ENCODE measurements around the gene ACKR2. TPM values are rescaled to one million over a fixed set of nuclear protein-coding genes. Genes with fewer than 3 reads are reported as not detected.

Gene ACKR2
- total RNA-seq, 2 experiments from 2014 or later = 2.8 to 2.9 TPM

DNA sequence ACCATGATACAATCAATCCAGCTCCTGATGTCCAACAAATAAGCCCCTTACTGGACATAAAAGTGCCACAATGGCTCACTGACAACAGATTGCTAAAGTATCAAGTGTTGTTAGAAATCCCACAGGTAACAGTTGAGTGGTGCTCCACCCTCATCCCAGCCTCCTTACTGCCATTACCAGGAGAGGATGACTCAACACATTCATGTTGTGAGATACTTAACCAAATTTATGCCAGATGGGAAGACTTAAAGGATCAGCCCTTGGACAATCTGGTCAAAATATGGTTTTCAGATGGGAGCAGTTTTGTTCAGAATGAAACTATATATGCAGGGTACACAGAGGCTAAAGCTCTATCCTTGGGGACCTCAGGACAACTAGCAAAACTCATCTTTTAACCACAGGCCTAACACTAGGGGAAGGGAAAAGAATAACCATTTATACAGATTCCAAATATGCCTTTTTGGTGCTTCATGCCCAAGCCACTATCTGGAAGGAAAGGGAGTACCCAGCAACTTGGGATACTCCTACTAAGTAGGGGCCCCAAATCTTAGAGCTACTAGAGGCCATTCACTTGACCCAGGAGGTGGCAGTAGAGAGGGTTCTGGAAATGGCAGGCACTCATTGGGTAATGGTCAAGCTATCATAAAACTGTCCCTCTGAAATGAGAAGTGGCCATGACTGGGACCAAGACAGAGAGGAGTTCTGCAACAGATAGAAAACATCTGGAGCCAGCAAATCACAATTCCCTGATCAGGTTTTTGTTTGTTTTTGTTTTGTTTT, 89.8 kb downstream of the ACKR2 start:
- Mint-ChIP-seq H3K27ac (no peak overlapping the region), H3K9me3 (peaks cover under 1% of the 10 kb centered on the region), H3K36me3 (peaks cover 1% of the 10 kb centered on the region), H3K27me3 (peaks cover 5% of the 10 kb centered on the region), H3K4me1 (peaks cover 3% of the 10 kb centered on the region), H3K4me3 (no peak overlapping the region)
- DNase-seq = no peak

DNA sequence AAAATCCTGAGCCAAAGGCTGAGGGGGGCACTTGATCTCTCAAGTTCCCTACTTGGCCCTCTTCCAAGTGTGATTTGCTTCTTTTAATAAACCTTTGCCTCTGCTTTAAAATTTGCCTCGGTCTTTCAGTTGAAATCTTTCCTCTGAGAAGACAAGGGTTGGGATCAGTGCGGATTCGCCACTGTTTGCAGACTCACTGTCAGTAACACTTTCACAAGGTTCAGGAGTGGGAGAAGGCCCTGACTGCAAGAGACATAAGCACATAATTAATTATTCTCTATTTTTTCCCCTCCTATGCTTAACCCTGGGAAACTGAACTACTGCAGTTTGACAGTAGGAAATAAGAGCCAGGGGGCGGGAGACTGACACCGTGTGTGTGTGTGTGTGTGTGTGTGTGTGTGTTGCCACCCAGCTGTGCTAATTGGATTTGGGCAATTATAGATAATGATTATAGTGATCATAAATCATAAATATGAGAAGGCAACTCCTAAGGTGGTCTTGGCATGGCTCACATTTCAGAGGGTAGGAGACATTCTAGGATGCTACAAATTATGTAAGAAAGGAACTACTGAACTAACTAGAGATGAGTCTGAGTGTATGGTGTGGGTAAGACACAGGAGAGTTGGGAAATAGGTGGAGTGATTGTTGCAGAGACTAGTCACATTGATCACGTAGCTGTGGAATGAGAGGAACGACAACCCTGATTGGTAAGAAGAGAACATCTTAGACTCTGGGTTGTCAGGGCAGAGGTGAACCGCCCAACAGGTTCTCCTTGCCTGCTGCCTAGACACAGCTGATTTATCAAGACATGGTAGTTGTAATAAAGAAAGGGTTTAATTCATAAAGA, 91.2 kb downstream of the ACKR2 start:
- Mint-ChIP-seq H3K4me1 (peaks cover 1% of the 10 kb centered on the region), H3K9me3 (peaks cover 4% of the 10 kb centered on the region), H3K36me3 (peaks cover 5% of the 10 kb centered on the region), H3K27ac (no peak overlapping the region), H3K4me3 (no peak overlapping the region), H3K27me3 (peaks cover 10% of the 10 kb centered on the region)
- DNase-seq = no peak

DNA sequence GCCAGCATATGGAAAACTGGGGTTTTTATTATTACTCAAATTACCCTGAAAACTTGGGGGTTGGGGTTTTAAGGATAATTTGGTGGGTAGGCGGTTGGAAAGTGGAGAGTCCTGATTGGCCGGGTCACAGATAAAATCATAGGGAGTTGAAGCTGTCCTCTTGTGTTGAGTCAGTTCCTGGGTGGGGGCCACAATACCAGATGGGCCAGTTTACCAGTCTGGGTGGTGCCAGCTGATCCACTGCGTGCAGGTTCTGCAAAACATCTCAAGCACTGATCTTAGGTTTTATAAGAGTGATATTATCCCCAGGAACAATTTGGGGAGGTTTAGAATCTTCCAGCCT, 91.8 kb downstream of the ACKR2 start:
- Mint-ChIP-seq H3K27me3 (peaks cover 14% of the 10 kb centered on the region), H3K4me3 (no peak overlapping the region), H3K27ac (no peak overlapping the region), H3K36me3 (peaks cover 8% of the 10 kb centered on the region), H3K4me1 (peaks cover 4% of the 10 kb centered on the region), H3K9me3 (peaks cover 4% of the 10 kb centered on the region)
- DNase-seq = no peak

DNA sequence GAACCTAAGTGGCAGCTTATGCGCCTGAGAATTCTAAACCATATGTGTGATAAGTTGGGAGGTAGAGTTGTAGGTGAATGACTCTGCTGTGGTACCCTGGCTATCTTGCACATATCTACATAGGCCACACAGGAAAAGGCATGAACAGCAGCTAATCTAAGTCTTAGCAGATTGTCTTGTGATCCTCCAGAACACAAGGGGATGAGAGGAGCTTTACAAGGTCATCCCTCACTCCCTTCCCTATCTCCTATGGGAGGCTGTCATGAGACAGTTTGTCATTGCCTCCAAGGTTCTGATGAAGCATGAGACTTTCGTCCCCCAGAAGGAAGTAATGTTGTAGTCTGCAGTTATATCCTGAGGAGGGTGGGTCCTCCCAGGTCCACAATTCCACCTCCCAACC, 93.0 kb downstream of the ACKR2 start:
- no peak overlapping the region for H3K27ac Mint-ChIP-seq
- peaks cover 18% of the 10 kb centered on the region for H3K27me3 Mint-ChIP-seq
- H3K4me3 Mint-ChIP-seq = no peak overlapping the region
- peaks cover 13% of the 10 kb centered on the region for H3K4me1 Mint-ChIP-seq
- no peak for DNase-seq
- peaks cover 10% of the 10 kb centered on the region for H3K36me3 Mint-ChIP-seq
- peaks cover 4% of the 10 kb centered on the region for H3K9me3 Mint-ChIP-seq

DNA sequence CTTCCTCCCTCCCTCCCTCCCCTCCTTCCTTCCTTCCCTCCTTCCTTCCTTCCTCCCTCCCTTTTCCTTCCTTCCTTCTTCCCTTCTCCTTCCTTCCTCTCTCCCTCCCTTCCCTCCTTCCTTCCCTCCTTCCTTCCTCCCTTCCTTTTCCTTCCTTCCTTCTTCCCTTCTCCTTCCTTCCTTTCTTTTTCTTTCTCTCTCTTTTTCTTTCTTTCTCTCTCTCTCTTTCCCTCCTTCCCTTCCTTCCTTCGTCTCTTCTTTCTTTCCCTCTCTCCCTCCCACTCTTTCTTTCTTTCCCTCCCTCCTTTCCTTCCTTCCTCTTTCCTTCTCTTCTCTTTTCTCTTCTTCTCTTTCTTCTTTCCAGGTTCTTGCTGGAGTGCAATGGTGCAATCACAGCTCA, 94.8 kb downstream of the ACKR2 start:
- peaks cover 18% of the 10 kb centered on the region for H3K27me3 Mint-ChIP-seq
- DNase-seq = no peak
- no peak overlapping the region for H3K27ac Mint-ChIP-seq
- H3K4me3 Mint-ChIP-seq = no peak overlapping the region
- H3K36me3 Mint-ChIP-seq = peaks cover 19% of the 10 kb centered on the region
- H3K9me3 Mint-ChIP-seq = peaks cover 7% of the 10 kb centered on the region
- H3K4me1 Mint-ChIP-seq = peaks cover 17% of the 10 kb centered on the region

DNA sequence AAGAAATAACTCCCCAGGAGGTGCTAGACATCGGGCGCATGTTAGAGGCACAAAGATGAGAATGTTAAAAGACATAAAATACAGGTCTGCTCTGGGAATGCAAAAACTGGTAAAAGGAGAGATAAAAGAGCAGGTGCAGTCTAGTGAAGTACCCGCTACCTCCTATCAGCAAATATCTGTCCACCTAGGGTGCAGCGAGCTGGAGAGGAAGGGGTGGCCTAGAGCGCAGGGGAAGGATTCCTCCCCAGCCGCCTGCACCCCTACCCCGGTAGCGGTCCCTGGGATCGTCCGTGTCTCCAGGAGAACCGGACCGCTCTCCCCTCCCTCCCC, 96.5 kb downstream of the ACKR2 start:
- peaks cover 30% of the 10 kb centered on the region for H3K36me3 Mint-ChIP-seq
- no peak for DNase-seq
- peaks cover 17% of the 10 kb centered on the region for H3K4me1 Mint-ChIP-seq
- H3K27ac Mint-ChIP-seq = peak overlapping the region; percentile 55
- H3K27me3 Mint-ChIP-seq = peaks cover 18% of the 10 kb centered on the region
- peaks cover 13% of the 10 kb centered on the region for H3K9me3 Mint-ChIP-seq
- H3K4me3 Mint-ChIP-seq = peak overlapping the region; percentile 63

DNA sequence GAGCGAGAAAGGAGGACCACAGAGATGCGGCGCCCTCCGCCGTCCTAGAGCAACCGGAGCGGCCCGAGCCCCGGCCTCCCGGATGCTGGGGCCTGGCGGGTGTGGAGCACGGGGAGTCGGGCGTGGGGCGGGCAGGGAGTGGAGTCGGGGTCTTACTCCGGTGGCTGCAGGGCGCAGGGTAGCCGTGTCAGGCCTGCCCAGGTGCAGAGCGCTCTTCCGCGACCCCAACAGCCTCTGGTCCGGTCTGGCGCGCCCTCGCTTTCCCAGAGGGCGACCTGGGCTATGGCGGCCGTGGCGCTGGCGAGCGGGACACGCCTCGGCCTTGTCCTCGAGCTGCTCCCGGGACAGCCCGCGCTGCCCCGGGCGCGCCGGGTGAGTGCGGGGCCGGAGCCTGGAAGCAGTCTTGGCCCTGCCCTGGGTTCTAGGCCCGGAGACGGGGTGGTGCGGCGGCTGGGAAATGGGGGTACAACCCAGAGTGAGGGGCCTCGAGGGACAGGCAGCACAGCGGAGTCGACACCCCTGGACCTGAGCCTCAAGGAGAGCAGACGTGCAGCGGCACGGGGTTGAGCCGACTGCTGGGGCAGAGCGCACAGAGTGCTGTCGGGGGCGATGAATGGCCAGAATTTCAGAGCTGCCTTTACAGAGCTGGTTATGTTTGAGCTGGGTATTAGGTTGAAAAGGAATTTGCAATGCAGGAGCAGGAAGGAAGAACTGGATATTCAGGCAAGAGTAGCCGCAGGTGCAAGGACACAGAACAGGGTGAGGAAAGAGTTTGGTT, 97.0 kb downstream of the ACKR2 start, which contains the start of gene ZNF662:
Gene ZNF662 (plus strand): TSS at position 73 of the 778 bp plus-strand sequence. CDS start 1,973 bp downstream, outside the sequence.
- Mint-ChIP-seq H3K27me3 (peaks cover 18% of the 10 kb centered on the region), H3K27ac (peak within 1 kb of the TSS; percentile 55), H3K4me1 (peaks cover 17% of the 10 kb centered on the region), H3K4me3 (peak within 1 kb of the TSS; percentile 63), H3K36me3 (peaks cover 36% of the 10 kb centered on the region), H3K9me3 (peaks cover 13% of the 10 kb centered on the region)
- peak; percentile 45 for DNase-seq

DNA sequence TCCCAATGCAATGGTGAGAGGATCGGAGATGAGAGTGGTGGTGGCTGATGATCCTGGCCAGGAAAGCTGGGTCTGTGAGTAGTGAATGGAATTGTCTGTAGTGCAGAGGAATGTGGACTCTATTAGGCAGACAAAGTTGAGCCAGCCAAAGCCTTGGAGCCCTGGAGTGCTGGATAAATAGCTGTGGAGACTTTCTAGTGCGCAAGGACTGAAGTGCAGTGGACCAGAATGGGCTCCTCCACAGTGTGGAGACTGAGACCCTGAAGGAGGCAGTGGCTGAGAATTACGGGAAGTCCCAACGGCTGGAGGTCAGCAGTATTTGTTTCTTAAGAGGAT, 97.6 kb downstream of the ACKR2 start:
- Mint-ChIP-seq H3K27ac (no peak overlapping the region), H3K36me3 (peaks cover 41% of the 10 kb centered on the region), H3K4me3 (peak overlapping the region; percentile 63), H3K27me3 (peaks cover 18% of the 10 kb centered on the region), H3K4me1 (peaks cover 17% of the 10 kb centered on the region), H3K9me3 (peaks cover 19% of the 10 kb centered on the region)
- no peak for DNase-seq

DNA sequence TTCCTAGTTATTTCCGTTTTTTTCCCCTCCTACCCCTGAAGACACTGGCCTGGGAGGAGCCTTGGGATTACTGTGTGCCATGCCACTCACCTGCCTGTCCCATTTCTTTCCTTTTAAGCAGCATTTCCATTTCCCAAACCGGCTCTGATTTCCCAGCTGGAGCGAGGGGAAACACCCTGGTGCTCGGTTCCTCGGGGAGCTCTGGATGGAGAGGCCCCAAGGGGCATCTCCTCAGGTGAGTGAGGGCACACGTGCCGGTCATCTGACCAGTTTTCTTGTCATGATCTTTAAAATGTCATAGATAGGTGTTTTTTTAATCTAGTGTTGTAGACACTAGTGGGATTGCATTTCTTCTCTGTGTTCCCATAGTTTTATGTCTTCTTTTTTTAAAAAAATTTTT, 99.4 kb downstream of the ACKR2 start:
- no peak overlapping the region for H3K4me3 Mint-ChIP-seq
- peaks cover 17% of the 10 kb centered on the region for H3K4me1 Mint-ChIP-seq
- H3K36me3 Mint-ChIP-seq = peaks cover 53% of the 10 kb centered on the region
- no peak for DNase-seq
- H3K9me3 Mint-ChIP-seq = peaks cover 27% of the 10 kb centered on the region
- peak overlapping the region; percentile 4 for H3K27ac Mint-ChIP-seq
- peaks cover 18% of the 10 kb centered on the region for H3K27me3 Mint-ChIP-seq

DNA sequence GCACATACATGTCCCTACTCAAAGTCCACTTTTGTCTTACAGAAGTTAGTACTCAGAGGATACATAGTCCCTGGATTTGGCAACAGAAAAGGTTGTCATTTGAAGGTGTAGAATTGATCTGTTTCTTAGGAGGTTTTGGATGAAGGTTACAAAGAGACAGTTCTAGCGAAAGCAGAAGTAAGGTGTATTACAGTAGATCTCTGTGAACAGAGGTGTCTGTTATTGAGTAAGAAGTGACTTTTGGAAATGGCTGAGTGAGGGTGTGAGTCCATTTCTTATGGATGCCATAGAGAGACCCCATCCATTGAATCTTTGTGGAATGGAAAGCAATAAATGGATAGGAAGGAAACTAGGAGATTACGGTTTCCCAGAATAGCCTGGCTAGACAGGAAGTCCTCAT, 102.3 kb downstream of the ACKR2 start:
- Mint-ChIP-seq H3K4me3 (no peak overlapping the region), H3K27me3 (peaks cover 4% of the 10 kb centered on the region), H3K9me3 (peaks cover 48% of the 10 kb centered on the region), H3K4me1 (peaks cover 11% of the 10 kb centered on the region), H3K27ac (no peak overlapping the region), H3K36me3 (peaks cover 65% of the 10 kb centered on the region)
- no peak for DNase-seq

DNA sequence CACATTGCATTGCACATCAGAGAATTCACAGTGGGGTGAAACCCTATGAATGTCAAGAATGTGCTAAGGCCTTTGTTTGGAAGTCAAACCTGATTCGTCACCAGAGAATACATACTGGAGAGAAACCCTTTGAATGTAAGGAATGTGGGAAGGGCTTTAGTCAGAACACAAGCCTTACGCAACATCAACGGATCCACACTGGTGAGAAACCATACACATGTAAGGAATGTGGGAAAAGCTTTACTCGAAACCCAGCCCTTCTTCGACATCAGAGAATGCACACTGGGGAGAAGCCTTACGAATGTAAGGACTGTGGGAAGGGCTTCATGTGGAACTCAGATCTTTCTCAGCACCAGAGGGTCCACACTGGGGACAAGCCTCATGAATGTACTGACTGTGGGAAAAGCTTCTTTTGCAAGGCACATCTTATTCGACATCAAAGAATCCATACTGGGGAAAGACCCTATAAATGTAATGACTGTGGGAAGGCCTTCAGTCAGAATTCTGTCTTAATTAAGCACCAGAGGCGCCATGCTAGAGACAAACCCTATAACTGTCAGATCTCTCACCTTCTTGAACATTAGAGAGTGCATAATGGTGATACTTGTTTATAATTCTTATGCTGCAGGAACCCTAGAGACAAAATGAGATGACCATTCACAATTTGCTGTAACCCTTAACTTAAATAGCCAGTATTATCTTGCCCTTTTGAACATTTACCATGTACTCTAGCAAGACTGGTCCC, 105.7 kb downstream of the ACKR2 start:
- Mint-ChIP-seq H3K36me3 (peaks cover 55% of the 10 kb centered on the region), H3K27ac (no peak overlapping the region), H3K4me3 (no peak overlapping the region), H3K4me1 (no peaks in the 10 kb centered on the region), H3K27me3 (no peaks in the 10 kb centered on the region), H3K9me3 (peaks cover 55% of the 10 kb centered on the region)
- no peak for DNase-seq

Other genes starting within 250 kb of the ACKR2 start
- 10 to 100 TPM; 40.0 to 42.3 TPM for gene SEC22C, start 227.5 kb upstream of the ACKR2 start, total RNA-seq
- 10 to 100 TPM; 77.2 to 78.7 TPM for gene SS18L2, start 218.6 kb upstream of the ACKR2 start, total RNA-seq
- gene NKTR, start 208.8 kb upstream of the ACKR2 start, total RNA-seq = 10 to 100 TPM; 43.9 to 52.9 TPM
- gene ZBTB47, start 155.7 kb upstream of the ACKR2 start, total RNA-seq = under 1 TPM; 0.68 to 0.87 TPM
- not detected for gene KLHL40, start 123.9 kb upstream of the ACKR2 start, total RNA-seq
- gene HHATL, start 106.6 kb upstream of the ACKR2 start, total RNA-seq = not detected
- gene CCDC13, start 36.2 kb upstream of the ACKR2 start, total RNA-seq = under 1 TPM in 1 of 2 experiments, not detected in 1; 0.49 TPM
- 10 to 100 TPM; 83.1 to 85.3 TPM for gene HIGD1A, start 5.0 kb upstream of the ACKR2 start, total RNA-seq
- gene CYP8B1, start 66.4 kb downstream of the ACKR2 start, total RNA-seq = not detected
- gene ZNF662, start 96.7 kb downstream of the ACKR2 start, total RNA-seq = 1 to 10 TPM; 4.9 to 5.3 TPM
- gene GASK1A, start 169.9 kb downstream of the ACKR2 start, total RNA-seq = under 1 TPM in 1 of 2 experiments, not detected in 1; 0.08 TPM

Data from activated naive CD8-positive, alpha-beta T cell treated with anti-CD3 and anti-CD28 coated beads for 36 hours (primary cell).